HG02938 (cell line): ENCODE results near the gene C20orf141.
"Not testable (repeated sequence)": the region's sequence is repeated elsewhere in the genome, so short reads cannot be mapped to it uniquely, and the experiment has no call there.

Experiments used
- ATAC-seq: cut with Tn5 transposase; IDR thresholded peaks from one replicate; pipeline ENCODE4 v1.9.1; 2021; ENCODE audit warnings: mild to moderate bottlenecking, moderate library complexity; ENCODE audit not compliant: unreplicated experiment

The C20orf141 gene

DNA sequence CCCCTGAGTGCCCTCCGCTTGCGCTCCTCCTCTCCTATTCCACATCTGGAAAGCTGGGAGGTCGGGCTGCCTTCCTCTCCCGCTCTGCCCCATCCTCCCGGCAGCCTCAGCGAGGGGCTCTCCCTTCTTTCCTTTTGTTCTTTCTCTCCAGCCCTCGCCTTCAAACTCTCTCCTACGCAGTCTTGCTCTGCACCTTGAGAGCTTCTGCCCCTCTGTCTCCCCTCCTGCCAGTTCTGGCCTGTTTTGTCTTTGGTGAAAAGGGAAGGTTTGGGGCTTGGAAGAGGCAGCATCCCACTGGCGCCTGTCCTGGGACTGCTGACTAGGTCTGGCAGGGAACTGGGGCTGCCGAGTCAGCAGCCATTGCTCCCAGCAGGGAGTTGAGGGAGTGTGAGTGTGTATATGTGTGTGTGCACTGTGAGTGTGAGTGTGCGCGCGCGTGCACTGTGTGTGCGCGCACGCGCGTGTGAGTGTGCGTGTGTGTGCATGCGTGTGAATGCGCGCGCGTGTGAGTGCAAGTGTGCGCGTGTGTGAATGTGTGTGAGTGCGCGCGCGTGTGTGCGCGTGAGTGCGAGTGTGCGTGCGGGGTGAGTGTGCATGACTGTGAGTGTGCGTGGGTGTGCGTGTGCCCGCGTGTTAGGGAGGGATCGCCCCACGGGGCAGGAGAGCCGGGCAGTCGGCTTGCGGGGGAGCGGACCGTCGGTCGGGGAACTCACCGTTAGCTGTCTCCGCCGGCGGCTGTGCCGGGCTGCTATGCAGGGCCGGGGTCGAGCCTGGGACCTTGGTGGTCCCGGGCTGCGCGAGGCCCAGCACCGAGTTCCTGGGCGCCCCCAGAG, 14.9 kb upstream of the C20orf141 start:
- peak; percentile 16 for ATAC-seq

DNA sequence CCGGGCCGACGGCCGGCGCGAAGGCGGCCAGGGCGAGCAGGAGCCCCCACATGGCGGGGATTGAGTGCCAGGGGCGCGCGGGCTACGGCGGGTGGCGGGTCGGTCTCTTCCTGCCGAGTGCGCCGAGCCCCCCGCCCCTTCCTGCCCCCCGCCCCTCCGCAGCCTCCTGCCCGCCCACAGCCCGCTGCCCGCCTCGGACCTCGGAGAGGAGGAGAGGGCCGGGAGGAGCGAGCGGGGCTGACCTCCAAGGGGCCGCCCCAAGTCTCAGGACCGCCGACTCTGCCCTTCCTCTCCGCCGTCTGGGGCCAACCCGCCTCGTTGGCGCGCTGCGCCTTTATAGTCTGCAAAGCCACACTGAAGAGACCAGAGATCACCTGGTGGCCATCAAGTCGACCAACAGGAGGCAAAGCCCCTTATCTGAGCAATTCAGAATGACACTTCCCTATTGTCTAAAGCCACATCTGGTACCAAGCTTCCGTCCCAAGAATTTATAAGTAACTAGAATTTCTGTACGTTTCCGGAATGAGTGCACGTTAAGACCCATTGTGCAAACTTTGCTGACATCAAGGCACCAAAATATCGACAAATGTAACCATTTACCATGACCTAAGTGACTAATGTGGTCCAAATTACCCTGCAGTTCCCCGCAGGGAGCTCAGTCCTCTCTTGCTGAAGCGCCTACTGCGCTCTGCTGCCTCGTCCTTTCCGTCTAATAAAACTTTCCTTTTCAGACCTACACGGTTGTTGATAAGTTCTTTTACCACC, 14.1 kb upstream of the C20orf141 start, which contains the start of gene CPXM1:
CPXM1 (minus strand) TSS at position 107 of the 765 bp plus-strand sequence; CDS start at position 52, 55 bp downstream.
- ATAC-seq, result peak; percentile 76

DNA sequence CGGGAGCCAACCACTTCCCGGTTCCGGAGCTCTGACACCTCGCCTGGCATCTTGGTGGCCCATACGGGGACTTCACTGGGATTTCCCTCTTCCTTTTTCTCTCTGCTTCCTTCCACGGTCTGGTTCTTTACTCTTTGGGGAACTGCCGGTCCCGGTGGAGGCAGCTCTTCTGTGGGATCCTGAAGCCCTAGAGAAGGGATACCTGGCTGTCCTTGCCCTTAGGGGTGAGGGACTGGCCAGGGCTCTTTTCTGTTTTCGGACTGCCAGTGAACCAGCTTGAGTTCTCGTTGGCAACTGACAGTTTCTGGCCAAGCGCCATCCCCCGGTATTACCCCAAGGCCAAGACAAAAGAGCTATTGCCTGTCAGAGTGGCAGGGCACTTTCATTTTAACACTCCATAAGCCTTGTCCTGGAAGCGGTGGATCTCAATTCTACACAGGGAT, 13.5 kb upstream of the C20orf141 start:
- no peak for ATAC-seq

DNA sequence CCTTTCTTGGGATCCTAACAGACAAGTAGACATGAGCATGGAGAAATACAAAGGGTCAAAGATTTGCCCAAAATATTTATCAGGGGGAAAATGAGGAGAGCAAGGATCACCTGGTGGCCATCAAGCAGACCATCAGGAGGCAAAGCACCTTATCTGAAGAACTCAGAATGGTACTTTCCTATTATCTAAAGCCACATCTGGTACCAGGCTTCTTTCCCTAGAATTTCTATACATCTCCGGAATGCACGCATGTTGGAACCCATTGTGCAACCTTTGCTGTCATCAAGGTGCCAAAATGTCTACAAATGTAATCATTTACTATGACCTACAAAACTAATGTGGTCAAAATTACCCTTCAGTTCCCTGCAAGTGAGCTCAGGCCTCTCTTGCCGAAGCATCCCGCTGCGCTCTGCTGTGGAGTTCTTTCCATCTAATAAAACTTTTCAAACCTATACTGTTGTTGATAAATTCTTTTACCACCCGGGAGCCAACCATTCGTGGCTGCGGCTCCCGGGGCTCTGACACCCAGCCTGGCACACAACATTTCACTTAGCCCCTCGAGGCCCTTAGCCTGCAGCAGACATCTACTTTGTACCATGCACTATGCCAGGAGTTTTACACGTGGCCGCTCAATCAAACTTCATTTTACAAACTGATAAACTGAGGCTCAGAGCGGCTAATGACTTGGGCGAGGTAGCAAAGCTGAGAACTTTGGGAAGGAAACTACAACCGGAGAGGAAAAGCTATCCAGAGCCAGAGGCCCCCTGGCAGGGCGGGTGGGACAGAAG, 10.6 kb upstream of the C20orf141 start:
- ATAC-seq, result no peak

DNA sequence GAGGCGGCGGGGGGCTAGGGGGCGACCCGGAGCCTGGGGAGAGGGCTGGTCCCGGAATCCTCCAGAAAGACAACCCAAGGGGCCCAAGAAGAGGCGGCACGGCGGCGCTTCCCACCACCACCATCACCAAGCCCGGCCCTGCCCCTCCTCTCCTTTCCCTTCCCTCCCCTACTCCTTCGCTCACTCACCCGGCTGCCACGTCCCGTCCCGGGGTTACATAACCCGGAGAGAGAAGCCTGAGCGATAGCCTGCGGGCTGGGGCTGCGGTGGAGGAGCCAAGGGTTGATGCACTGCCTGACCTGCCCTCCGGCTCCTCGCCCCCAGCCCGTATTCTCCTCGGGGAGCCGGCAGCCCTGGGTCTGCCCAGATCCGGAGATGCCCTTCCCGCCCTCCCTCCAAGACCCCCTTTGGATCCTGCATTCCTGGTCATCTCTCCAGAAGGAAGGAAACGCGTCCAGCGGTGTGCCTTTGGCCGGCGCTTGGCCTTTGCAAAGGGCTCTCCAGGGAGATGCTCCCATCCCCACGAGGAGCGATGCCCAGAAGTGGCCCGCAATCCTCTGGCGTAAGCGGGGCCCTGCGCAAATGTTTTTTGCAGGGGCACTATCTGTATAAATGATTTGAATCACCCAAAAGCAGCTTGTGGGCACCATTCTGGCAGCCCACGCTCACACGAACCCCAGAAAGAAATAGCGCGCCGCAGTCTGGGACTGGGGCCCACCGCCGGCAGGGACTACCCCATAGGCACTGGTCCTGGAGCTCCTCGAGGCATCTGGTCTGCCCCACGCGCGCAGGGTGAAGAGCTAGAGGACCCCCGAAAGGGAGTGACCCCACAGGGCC, 9.7 kb upstream of the C20orf141 start:
- ATAC-seq, result no peak

DNA sequence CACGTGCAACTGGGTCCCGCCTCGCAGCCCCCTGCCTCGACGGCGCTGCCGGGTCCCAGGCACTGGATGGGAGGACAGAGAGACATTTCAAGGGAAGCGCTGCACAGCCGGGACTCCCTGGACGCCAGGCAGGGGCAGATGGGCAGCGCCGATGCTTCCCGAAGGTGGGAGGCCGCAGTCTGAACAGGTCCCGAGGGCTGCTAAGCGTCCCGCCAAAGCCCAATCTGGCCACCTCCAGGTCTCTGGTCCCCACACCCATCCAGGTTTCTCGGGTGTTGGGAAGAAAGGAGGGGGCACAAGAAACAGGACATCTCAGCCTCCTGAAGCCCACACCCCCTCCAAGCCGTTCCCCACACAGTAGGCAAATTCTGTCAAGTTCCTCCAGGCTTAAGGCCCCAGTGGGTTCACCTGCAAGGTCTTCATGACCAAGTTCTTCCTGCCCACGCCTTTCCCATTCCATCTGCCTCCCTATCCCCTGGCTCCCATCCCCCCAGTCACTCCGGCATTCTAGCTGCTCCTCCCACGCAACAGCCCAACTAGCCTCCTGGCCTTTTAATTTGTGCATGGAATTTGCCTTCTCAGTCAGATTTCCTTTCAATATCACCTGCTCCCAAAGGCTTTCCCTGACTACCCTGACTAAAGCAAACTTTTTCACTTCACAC, 9.0 kb upstream of the C20orf141 start:
- ATAC-seq, result no peak

DNA sequence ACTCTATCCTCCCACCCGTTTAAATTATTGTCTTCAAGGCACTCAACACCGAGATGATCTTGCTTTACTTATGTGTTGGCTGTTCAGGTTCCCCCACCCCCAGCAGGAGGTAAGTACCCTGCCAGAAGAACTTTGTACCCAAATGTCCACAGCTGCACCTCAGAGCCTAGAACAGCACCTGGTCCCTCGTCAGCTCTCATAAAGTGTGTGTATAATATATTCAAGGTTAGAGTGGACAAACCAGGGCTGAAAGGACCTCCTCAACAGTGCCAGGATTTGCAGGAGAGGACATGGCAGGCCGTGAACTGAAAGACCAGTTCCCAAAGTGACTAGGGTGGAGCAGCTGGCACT, 8.5 kb upstream of the C20orf141 start:
- ATAC-seq, result no peak

DNA sequence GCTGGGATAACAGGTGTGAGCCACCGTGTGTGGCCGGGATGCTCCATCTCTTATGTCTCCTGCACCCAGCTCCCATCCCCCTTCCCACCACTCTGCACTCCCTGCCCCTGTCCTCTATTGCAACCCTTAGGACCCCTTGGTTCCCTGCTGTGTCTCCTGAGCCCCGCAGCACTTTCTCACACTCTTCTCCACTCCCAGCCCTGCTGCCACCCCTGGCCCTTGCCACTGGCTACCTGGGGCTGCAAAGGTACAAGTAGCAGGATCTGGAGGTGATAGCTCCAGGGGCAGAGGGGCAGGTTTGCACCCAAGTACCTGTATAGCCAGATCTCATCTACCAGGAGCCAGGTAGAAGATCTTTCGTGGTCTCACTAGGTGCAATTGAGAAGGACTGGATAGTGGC, 7.8 kb upstream of the C20orf141 start:
- no peak for ATAC-seq

DNA sequence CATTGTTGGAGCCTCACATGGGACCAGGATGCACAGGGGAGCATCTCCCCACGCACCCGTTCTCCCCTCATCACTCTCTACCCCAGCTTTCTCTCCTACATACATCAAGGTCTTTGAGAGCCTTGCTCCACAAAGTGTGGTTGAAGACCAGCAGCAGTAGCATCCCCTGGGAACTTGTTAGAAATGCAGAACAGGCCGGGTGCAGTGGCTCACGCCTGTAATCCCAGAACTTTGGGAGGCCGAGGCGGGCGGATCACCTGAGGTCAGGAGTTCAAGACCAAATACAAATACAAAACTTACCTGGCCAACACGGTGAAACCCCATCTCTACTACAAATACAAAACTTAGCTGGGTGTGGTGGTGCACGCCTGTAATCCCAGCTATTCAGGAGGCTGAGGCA, 6.9 kb upstream of the C20orf141 start:
- ATAC-seq, result not testable (repeated sequence)

DNA sequence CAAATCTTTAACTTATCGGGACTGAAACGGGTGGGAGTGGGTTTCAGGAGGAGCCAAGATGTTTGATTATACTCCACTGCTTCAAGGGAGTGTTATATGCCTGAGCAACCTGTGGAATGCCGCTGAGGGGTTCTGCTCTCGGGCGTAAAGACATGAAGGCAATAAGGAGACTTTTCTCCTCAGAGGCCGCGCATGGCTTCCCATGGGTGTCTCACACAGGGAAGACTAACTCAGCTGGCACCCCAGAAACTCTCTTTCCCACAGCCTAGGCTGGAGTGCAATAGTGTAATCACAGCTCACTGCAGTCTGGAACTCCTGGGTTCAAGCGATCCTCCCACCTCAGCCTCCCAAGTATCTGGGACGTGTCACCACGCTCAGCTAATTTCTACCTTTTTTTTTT, 5.1 kb upstream of the C20orf141 start:
- no peak for ATAC-seq

DNA sequence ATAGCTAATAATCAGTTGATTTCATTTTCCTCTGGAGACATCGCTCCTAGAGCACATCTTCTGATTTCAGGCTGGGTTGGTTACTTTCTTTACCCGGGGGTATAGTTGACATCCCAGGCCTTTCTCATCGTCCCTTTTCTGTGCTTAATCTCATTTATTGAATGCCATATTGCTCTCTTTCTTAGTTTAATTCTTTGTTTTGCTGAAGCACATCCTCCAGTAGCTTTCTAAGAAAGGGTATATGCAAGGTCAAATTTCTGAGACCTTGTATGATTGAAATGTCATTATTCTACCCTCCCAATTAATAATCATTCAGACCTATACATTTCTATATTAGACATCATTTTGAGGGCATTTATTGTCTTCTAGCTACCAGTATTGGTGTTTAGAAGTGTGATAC, 2.6 kb upstream of the C20orf141 start:
- no peak for ATAC-seq

DNA sequence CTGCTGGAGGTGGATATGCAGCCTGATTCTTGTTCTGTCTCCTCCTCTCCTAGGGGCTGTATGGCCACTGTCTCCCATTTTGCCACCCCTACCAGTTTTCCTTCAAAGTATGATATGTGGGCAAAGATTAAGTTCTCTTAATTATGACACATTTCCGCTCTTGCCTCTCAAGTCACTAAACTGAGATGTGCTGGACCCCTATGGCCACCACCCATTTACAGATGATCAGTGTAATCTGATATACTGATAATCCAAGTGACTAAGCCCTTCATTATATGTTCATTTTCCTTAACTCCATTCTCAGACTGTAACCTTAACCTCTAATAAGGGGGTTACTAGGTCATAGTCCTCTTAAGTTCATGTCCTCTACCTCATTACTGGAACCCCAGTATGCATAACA, 711 bp upstream of the C20orf141 start:
- no peak for ATAC-seq

DNA sequence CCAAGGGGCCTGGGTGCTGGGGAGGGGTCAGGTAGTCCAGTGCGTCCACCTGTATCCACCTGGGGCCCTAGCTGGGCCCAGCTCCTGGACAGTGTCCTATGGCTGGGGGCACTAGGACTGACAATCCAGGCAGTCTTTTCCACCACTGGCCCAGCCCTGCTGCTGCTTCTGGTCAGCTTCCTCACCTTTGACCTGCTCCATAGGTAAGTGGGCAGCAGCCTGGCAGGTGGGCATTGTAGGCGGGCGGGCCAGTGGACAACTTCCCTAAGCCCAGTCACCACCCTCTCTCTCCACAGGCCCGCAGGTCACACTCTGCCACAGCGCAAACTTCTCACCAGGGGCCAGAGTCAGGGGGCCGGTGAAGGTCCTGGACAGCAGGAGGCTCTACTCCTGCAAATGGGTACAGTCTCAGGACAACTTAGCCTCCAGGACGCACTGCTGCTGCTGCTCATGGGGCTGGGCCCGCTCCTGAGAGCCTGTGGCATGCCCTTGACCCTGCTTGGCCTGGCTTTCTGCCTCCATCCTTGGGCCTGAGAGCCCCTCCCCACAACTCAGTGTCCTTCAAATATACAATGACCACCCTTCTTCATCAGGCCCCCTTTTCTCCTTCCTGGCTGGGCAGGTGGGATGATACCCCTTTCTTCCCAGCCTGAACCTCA, 584 bp downstream of the C20orf141 start:
- ATAC-seq, result no peak

DNA sequence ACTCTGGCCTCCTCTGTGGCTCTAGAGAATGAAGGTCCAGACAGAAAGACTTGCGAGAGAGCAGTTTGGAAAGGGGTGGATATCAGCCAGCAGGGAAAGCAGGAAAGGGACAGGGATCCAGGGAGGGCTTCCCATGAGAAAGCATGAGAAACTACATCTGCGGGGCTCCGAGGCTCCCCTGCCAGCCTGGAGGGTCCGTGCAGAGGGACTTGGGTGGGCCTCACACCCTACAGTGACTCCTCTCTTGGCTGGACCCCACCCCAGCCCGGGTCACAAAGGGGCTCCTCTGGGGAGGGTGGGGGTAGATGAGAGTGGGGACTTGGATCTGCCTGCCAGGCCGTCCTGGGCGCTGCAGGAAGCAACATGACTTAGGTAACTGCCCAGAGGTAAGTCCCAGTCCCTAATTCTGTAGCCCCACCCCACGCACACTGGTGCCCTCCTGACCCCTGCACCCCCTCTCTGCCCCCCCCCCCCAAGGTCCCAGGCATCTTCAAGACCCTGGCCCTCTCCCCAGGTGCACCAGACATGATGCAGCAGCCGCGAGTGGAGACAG, 1.3 kb downstream of the C20orf141 start, which contains the start of gene TMEM239:
TMEM239 (plus strand) TSS at position 335 of the 553 bp plus-strand sequence; CDS start at position 526, 191 bp downstream.
- no peak for ATAC-seq

DNA sequence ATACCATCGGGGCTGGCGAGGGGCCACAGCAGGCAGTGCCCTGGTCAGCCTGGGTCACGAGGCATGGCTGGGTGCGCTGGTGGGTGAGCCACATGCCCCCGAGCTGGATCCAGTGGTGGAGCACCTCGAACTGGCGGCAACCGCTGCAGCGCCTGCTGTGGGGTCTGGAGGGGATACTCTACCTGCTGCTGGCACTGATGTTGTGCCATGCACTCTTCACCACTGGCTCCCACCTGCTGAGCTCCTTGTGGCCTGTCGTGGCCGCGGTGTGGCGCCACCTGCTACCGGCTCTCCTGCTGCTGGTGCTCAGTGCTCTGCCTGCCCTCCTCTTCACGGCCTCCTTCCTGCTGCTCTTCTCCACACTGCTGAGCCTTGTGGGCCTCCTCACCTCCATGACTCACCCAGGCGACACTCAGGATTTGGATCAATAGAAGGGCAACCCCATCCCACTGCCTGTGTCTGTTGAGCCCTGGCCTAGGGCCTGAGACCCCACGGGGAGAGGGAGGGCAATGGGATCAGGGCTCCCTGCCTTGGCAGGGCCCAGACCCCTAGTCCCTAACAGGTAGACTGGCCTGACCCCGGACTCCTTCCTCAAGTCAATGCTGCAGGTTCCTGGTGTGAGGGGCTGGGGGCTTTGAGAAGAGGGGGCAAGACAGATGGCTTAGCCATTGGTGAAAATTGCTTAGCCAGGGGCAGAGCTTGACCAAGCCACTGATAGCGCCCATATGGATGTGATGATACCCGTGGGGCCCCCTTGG, 2.0 kb downstream of the C20orf141 start:
- ATAC-seq, result no peak

DNA sequence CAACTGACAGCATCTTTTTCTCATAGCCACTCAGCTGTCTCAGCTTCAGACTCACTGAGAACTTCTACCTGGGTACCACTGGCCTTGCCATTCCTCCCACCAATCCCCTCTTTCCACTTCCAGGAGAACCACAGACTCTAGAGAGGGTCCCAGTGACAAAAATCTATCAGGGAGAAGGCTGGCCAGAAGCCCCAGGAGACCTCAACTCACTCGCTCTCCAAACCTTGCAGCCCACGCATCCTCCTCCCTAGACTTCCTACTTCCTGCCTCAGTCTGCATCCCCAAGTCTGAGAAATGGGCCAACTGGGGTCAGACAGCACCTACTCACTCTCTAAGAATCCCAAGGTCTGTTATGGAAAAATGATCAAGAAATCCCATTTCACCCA, 2.5 kb downstream of the C20orf141 start:
- no peak for ATAC-seq

DNA sequence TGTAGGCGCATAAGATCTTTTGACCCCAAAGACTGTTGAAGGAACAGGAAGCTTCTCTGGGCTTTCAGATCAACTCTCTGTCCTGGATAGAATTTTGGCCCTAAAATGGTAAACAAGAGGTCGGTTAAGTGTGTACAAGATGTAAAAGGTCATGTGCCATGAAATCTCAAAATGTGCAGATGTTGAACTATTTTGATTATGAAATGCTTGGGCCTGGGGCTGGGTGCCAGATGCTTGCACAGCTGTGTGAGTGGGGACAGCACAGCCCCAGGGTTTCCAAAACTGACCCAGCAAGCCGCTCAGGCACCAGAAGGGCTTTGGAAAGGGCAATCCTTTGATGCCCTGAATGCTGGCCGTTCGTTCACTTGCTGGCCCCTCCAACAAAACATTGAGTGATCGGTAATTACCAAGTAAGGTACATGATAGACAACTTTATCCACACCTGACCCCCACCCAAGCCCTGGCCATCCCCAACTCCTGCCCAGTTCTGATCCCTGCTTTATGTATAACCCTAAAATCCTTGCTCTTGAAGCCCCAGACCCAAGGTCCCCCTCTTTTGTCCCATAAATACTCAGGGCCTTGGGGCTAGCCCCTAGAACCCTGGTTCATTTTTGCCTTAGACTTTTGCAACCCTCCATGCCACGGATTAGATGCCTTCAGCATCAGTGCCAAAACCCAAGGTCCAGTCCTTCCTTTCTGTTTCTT, 3.3 kb downstream of the C20orf141 start:
- no peak for ATAC-seq
